GM19372 (cell line): ENCODE measurements around the gene ACOT4.
"Not testable (repeated sequence)": the region's sequence is repeated elsewhere in the genome, so short reads cannot be mapped to it uniquely, and the experiment has no call there.

Source experiments
- ATAC-seq: cut with Tn5 transposase; IDR thresholded peaks from one replicate; pipeline ENCODE4 v1.9.1; 2021; ENCODE audit warnings: mild to moderate bottlenecking, low read depth, moderate library complexity; ENCODE audit not compliant: unreplicated experiment

The ACOT4 gene, protein sequence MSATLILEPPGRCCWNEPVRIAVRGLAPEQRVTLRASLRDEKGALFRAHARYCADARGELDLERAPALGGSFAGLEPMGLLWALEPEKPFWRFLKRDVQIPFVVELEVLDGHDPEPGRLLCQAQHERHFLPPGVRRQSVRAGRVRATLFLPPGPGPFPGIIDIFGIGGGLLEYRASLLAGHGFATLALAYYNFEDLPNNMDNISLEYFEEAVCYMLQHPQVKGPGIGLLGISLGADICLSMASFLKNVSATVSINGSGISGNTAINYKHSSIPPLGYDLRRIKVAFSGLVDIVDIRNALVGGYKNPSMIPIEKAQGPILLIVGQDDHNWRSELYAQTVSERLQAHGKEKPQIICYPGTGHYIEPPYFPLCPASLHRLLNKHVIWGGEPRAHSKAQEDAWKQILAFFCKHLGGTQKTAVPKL

GRCh38 chr14:73591690-73592449, at the start of gene ACOT4:
TSS of gene ACOT4 (plus strand) at chr14:73591873. CDS start at chr14:73591960, 87 bp downstream.
- no peak for ATAC-seq

- not testable (repeated sequence) for ATAC-seq
Measured at GRCh38 chr14:73542961-73543360, 48.7 kb upstream of the ACOT4 start.

DNA sequence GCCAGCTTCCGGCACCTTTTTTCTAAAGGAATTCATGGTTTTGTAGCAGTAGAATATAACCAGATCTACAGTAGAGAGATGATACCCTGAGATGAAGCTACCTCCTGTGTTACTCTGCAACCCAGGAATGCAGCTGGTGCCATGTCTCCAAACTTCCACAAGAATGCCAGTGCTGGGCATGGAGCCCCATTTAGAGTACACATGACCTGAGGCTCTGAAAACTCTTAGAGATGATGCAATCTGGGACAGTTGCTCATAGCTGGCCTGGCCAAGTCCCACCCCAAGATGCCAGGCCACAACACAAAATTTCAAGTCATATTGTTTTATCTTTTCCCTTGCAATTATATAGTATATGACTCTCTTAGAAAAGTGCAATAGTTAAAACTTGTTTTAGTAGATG, 46.3 kb upstream of the ACOT4 start:
- ATAC-seq, result not testable (repeated sequence)

DNA sequence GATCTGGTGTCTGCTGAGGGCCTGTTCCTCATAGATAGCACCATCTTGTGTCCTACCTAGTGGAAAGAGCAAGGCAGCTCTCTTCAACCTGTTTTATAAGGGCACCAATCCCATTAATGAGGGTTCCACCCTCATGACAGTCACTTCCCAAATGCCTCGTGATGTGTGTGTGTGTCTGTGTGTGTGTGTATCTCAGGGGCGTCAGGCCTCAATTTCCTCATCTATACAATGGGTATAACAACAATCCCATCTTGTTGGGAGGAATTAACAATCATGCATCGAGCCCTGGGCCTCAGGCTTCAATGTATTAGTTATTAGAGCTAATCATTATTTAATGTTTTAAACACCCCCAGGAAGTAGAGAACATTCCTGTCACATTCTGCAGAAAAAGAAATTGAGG, 42.6 kb upstream of the ACOT4 start:
- not testable (repeated sequence) for ATAC-seq

DNA sequence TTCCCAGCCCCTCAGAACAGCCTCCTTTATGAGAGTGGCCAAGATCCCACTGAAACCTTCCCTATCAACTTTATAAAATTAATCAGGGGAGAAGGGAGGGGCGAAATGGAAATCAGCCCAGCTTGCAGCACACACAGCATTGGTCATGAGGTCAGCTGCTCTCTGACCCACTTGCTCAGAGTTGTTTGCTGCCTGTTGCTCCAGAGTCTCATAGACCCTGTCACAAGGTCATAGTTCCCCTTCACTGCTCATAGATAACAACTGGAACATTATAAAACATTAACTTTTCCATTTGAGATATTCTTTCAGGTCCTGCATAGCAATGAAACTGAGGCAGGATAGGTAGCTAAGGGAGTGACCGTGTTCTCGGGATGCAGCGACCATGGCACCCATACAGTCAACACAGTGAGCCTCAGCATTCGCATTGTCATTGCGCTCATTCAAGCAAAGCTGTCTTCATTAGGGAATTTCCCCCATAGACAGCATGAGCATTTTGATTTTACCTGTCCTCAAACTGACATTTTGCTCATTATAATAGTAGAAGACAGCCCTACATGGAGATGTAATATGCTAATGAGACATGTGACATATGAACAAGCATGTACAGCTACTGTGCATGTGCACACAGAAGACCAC, 41.7 kb upstream of the ACOT4 start:
- ATAC-seq, result not testable (repeated sequence)

- no peak for ATAC-seq
Measured at GRCh38 chr14:73553845-73554244, 37.8 kb upstream of the ACOT4 start.

DNA sequence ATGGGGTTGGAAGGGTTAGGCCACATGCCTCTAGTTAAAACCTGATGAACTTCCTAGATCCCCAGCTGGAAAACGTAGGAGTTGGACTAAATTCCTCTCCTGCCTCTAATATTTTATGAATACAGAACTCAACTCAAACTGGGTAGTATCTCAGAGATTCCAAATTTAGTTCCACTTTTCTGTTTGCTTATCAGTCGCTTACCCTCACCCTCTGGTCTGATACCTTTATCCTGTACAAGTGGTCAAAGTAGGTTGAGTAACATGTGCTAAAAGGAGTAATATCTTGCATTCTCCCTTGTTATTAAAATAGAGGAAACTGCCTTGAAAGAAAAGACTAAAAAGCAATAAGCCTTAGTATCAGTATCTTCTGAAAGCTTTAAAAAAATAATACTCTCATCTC, 34.5 kb upstream of the ACOT4 start:
- not testable (repeated sequence) for ATAC-seq

DNA sequence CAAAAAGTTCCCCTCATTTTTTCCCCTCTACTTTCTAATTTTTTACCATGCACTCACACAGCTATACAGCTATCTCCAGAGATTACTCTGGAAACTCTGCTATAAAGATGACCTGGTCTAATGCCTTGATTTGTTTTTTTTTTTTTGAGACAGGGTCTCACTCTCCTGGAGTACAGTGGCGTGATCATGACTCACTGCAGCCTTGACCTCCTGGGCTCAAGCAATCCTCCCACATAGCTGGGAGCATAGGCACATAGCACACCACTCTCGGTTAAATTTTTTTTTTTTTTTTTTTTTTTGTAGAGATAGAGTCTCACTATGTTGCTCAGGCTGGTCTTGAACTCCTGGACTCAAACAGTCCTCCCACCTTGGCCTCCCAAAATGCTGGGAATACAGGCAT, 33.4 kb upstream of the ACOT4 start:
- not testable (repeated sequence) for ATAC-seq

DNA sequence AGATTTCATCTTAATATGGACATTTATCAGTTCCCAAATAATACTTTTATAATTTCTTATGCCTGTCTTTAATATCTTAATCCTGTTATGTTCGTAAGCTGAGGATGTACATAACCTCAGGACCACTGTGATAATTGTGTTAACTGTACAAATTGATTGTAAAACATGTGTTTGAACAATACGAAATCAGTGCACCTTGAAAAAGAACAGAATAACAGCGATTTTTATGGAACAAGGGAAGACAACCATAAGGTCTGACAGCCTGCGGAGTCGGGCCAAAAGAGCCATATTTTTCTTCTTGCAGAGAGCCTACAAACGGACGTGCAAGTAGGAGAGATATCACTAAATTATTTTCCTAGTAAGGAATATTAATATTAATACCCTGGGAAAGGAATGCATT, 29.4 kb upstream of the ACOT4 start:
- not testable (repeated sequence) for ATAC-seq

DNA sequence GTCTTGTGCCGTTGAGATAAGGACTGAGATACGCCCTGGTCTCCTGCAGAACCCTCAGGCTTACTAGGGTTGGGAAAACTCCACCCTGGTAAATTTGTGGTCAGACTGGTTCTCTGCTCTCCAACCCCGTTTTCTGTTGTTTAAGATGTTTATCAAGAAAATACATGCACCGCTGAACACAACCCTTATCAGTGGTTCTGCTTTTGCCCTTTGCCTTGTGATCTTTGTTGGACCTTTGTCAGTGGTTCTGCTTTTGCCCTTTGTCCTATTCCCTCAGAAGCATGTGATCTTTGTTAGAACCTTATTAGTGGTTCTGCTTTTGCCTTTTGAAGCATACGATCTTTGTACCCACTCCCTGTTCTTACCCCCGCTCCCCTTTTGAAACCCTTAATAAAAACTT, 29.0 kb upstream of the ACOT4 start:
- ATAC-seq, result not testable (repeated sequence)

- ATAC-seq, result not testable (repeated sequence)
Measured at GRCh38 chr14:73566431-73566830, 25.2 kb upstream of the ACOT4 start.

- not testable (repeated sequence) for ATAC-seq
Measured at GRCh38 chr14:73566935-73567334, 24.7 kb upstream of the ACOT4 start.

GRCh38 chr14:73567358-73567757, 24.3 kb upstream of the ACOT4 start:
- ATAC-seq, result no peak

DNA sequence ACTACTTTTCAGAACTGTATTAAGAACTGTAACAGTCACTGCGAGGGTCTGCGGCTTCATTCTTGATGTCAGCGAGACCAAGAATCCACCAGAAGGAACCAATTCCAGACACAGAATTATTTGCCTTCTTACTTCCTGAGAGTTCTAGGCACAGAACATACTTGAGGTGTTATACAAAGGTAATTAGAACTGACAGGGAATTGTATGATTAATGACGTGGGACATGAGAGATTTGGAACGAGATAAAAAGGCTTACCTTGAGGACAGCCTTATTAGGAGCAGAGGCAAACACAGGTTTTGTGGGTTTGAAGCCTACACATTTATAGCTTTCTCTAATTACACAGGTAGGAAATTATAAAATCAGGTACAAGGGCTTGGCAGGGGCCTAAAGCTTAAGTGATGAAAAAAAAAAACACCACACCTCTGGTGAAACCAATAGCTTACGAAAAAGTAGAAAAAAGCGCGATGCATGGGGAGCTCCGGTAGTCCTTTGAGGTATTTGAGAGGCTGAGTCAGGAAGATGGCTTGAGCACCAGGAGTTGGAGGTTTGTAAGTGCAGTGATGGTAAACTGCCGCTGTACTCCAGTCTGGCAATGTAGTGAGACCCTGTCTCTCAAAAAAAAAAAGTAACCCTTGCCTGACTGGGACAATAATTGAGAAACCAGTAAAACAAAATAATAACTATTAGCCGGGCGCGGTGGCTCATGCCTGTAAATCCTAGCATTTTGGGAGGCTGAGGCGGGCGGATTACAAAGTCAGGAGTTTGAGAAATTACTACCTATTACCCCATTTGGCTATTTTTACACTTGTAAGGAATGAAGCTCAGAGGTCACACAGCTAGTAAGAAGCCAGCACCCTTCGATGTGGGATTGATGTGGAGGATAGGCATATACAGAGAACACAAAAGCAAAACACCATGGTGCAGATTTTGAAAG, 23.5 kb upstream of the ACOT4 start:
- ATAC-seq, result no peak

GRCh38 chr14:73568886-73569184, 22.8 kb upstream of the ACOT4 start:
- ATAC-seq, result not testable (repeated sequence)

GRCh38 chr14:73569185-73569958, 22.3 kb upstream of the ACOT4 start, which contains the start of gene ACOT2:
TSS of gene ACOT2 (plus strand) at chr14:73569213. CDS start at chr14:73569241, 28 bp downstream.
- ATAC-seq, result peak; percentile 63

DNA sequence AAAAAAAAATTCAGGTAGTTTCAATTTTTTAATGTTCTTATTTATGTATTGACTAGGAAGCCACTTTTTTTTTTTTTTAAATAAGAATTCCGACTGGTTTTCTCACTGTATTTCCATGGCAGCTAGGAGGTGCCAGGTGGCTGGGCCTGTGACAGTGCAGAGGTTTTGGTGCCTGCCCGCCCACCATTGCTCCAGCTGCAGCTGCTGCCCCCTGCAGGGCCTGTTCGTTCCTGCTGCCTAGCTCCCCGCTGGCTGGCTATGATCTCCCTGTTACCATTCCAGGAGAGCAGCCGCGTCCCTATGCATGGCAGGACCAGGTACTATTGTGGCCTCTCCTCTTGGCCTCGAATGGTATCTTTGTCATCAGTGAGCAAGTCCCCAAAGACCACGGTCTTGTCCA, 20.8 kb upstream of the ACOT4 start:
- not testable (repeated sequence) for ATAC-seq

DNA sequence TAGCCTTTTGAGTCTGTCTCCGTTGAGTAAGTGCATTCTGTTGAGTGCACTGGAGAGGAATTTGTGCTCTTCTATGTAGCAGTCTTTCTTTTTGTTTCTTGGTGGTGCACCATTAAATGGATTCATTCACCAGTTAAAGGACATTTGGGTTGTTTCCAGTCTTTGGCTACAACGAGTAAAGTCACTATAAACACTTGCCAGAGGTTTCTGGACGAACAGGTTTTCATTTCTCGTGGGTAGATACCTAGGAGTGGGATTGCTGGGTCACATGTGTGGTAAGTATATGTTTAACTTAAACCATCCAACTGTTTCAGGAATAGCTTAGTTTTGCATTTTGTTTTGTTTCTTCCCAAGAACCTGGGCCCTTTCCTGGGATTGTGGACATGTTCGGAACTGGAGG, 18.6 kb upstream of the ACOT4 start:
- not testable (repeated sequence) for ATAC-seq

GRCh38 chr14:73573740-73574139, 17.9 kb upstream of the ACOT4 start:
- not testable (repeated sequence) for ATAC-seq
